Kidney epithelial cell (primary cell): Measurements from ENCODE around the gene PABPC4L. TPM values are rescaled to one million over a fixed set of nuclear protein-coding genes. Genes with fewer than 3 reads are reported as not detected.
"Not testable (repeated sequence)": the region's sequence is repeated elsewhere in the genome, so short reads cannot be mapped to it uniquely, and the experiment has no call there.

Experiments used
- DNase-seq: peaks from one replicate; pipeline ENCODE4 v3.0.0-alpha.2; 2010; ENCODE audit warnings: low read depth
- H3K27me3 ChIP-seq: 2 replicates; pipeline ENCODE4 v1.6.0; 2011; ENCODE audit warnings: low read length; ENCODE audit not compliant: control insufficient read depth, insufficient read depth
- H3K36me3 ChIP-seq: 2 replicates; pipeline ENCODE4 v1.5.1; 2011; ENCODE audit warnings: low read length; ENCODE audit not compliant: control insufficient read depth, insufficient read depth
- H3K4me3 ChIP-seq: 2 replicates; pipeline ENCODE4 v1.5.1; 2011; ENCODE audit warnings: low read depth, mild to moderate bottlenecking, control low read depth, low read length
- CTCF ChIP-seq: IDR thresholded peaks from 2 replicates; pipeline ENCODE4 v1.5.1; 2011; ENCODE audit warnings: mild to moderate bottlenecking, moderate library complexity, low read length, control low read depth, inconsistent platforms; ENCODE audit not compliant: insufficient read depth, poor library complexity, severe bottlenecking
- total RNA-seq: library from RNA; depleted of rRNA; stranded (reverse); fragments of >200 nt; gene quantifications from 2 replicates; pipeline ENCODE4 v1.2.3, GENCODE V29; 2015

The PABPC4L gene
- total RNA-seq, 1 donor from 2014 or later = 0.75 TPM

DNA sequence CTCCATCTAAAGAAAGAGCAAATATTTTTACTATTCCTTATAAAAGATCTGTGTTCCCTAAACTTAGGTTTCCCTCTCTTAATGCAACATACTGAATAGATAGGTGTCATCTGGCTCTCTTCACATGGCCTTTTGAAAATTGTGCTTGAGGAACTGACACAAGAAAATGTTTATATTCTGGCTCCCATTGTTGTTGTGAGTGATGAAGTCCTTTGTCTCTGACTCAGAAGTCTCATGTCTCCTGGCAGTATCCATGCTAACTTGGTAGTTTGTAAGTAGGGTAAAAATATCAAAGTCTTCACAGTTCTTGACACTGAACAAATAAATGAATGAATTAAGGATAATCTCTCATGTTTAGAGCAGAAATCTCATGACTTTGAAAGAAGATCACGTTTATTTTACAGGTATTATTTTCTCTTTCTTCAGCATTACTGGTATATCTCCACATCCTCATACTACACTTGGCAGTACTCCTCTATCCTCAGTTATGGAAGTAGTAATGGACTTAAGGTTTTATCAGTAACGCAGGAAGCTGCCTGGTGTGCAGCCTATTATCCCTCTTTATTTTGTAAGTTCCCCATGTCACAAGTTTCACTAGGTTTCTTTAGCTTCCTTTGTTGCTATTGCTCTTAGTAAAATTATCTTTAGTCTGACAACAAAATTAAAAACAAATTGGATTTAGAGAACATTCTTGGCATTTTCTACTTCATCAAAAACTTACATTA lies 14.2 kb upstream of the PABPC4L start:
- no peak overlapping the region for H3K4me3 ChIP-seq
- no peak for DNase-seq
- H3K36me3 ChIP-seq = no peaks in the 10 kb centered on the region
- H3K27me3 ChIP-seq = no peaks in the 10 kb centered on the region
- no peak for TF ChIP-seq CTCF

GRCh38 chr4:134207955-134208354 lies 6.4 kb upstream of the PABPC4L start:
- DNase-seq, H3K36me3 ChIP-seq, H3K27me3 ChIP-seq, H3K4me3 ChIP-seq: not testable (repeated sequence)

GRCh38 chr4:134202166-134202956 lies 772 bp upstream of the PABPC4L start:
- Histone ChIP-seq H3K36me3 (no peaks in the 10 kb centered on the region), H3K27me3 (no peaks in the 10 kb centered on the region), H3K4me3 (no peak overlapping the region)
- DNase-seq = no peak
- no peak for TF ChIP-seq CTCF

DNA sequence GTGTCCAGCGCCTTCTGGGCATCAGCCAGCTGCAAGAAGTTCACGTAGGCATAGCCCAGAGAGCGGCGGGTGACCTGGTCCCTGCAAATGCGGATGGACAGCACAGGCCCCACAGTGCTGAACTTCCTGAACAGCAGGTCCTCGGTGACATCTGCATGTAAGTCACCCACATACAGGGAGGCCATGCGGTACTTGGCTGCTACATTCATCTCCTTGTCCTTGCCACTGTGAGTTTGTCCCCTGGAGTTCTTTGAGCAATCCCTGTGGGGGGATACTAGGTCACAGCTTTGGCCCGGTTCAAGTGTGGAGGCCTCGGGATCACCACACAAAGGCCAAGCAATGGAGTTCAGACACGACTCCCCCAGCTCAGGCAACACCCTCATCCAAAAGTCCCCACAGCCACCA lies 776 bp downstream of the PABPC4L start:
- no peak for TF ChIP-seq CTCF
- no peak for DNase-seq
- H3K36me3 ChIP-seq = no peaks in the 10 kb centered on the region
- no peaks in the 10 kb centered on the region for H3K27me3 ChIP-seq
- H3K4me3 ChIP-seq = peak overlapping the region; percentile 57

- no peaks in the 10 kb centered on the region for H3K36me3 ChIP-seq
- no peak for DNase-seq
- H3K4me3 ChIP-seq = no peak overlapping the region
- TF ChIP-seq CTCF = no peak
- no peaks in the 10 kb centered on the region for H3K27me3 ChIP-seq
These were observed 11.6 kb downstream of the PABPC4L start for GRCh38 chr4:134189949-134190348.

- no peak for DNase-seq
- Histone ChIP-seq H3K27me3 (no peaks in the 10 kb centered on the region), H3K4me3 (no peak overlapping the region), H3K36me3 (no peaks in the 10 kb centered on the region)
- no peak for TF ChIP-seq CTCF
These were observed 12.1 kb downstream of the PABPC4L start for GRCh38 chr4:134189480-134189879.
